ENCODE measurements around the gene BABAM2. TPM values are rescaled to one million over a fixed set of nuclear protein-coding genes. Genes with fewer than 3 reads are reported as not detected.

BABAM2 gene
- total and polyA plus RNA-seq, 2 experiments from 2014 or later = 28.8 to 43.6 TPM

DNA sequence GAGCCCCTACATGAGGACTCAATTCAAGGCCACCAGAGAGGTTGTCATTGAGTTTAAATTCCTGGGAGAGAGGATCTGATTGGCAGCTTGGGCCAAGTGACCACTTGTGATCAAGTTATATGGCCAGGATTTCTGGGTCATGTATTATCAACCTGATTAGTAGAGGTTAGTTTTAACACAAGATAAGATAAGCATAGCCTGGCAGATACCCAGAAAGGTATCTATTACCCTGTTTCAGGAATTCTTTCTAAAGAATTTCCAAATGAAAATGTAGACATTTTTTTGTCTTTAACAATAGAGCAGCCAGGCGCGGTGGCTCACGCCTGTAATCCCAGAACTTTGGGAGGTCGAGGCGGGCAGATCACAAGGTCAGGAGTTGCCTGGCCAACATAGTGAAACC, 50.5 kb downstream of the BABAM2 start:
- WGBS (ENCODE audit: low lambda C conversion rate, missing lambda C conversion rate) = 62% methylated on average over 5 of the region's 5 CpGs
- no peak for TF ChIP-seq EZH2phosphoT487 (IDR thresholded peaks at IDR 0.05; ENCODE audit: low read depth, severe bottlenecking, unreplicated experiment)
- TF ChIP-seq, protein P1, sequence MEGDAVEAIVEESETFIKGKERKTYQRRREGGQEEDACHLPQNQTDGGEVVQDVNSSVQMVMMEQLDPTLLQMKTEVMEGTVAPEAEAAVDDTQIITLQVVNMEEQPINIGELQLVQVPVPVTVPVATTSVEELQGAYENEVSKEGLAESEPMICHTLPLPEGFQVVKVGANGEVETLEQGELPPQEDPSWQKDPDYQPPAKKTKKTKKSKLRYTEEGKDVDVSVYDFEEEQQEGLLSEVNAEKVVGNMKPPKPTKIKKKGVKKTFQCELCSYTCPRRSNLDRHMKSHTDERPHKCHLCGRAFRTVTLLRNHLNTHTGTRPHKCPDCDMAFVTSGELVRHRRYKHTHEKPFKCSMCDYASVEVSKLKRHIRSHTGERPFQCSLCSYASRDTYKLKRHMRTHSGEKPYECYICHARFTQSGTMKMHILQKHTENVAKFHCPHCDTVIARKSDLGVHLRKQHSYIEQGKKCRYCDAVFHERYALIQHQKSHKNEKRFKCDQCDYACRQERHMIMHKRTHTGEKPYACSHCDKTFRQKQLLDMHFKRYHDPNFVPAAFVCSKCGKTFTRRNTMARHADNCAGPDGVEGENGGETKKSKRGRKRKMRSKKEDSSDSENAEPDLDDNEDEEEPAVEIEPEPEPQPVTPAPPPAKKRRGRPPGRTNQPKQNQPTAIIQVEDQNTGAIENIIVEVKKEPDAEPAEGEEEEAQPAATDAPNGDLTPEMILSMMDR (IDR thresholded peaks at IDR 0.05; ENCODE audit: poor library complexity) = no peak

DNA sequence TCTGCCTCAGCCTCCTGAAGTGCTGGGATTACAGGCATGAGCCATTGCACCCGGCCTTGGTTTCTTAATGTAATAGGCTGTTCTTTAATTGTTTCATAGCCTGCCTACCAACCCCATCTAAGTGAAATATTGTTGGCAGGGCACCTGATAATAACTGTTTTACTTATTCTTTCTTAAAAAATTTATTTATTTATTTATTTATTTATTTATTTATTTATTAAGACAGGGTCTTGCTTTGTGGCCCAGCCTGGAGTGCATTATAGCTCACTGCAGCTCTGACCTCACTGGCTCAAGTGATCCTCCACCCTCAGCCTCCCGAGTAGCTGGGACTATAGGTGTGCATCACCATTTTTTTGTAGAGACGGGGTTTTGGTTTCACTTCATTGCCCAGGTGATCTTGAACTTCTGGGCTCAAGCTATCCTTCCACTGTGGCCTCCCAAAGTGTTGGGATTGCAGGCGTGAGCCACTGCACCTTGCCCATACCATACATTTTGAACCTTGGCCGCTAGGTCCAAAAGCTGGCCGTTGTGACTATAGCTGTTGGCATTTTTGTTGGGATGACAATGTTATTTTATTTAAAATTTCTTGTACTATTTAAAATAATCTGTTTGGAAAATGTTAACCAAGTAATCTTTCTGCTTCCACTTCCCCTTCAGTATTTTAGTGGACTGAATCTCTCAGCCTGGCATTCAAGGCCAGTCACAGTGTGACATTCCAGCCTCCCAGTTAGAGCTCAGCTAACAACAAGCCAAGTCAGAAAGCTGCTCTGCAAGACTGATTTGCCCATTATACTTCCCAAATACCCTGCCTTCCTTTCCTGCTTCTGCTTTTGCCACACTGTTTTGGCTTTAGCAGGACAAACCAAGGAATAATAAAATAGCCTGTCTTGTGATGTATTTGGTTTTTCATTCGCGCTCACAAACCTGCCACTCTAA, 52.4 kb downstream of the BABAM2 start:
- H3K27ac ChIP-seq = no peak overlapping the region
- H3K4me1 ChIP-seq (ENCODE audit: insufficient read depth) = peaks cover 4% of the 10 kb centered on the region
- DNase-seq (ENCODE audit: low spot score) = no peak

More for the DNA sequence above, 50.5 kb downstream of the BABAM2 start:
- Histone ChIP-seq H2AFZ (no peak overlapping the region), H3K9me3 (ENCODE audit: low read depth) (no peaks in the 10 kb centered on the region), H3K4me2 (no peak overlapping the region), H4K20me1 (ENCODE audit: insufficient read depth, poor library complexity, severe bottlenecking) (no peaks in the 10 kb centered on the region), H3K4me3 (no peak overlapping the region), H3K27ac (peak overlapping the region; percentile 38), H3K27me3 (no peaks in the 10 kb centered on the region), H3K9me2 (replicated peaks; ENCODE audit: insufficient read depth) (no peaks in the 10 kb centered on the region), H3K79me2 (peaks cover 8% of the 10 kb centered on the region), H3K36me3 (replicated peaks; ENCODE audit: insufficient read depth, low read depth) (no peaks in the 10 kb centered on the region), H3K4me1 (ENCODE audit: insufficient read depth) (no peaks in the 10 kb centered on the region)
- no peak for DNase-seq (ENCODE audit: low spot score)

DNA sequence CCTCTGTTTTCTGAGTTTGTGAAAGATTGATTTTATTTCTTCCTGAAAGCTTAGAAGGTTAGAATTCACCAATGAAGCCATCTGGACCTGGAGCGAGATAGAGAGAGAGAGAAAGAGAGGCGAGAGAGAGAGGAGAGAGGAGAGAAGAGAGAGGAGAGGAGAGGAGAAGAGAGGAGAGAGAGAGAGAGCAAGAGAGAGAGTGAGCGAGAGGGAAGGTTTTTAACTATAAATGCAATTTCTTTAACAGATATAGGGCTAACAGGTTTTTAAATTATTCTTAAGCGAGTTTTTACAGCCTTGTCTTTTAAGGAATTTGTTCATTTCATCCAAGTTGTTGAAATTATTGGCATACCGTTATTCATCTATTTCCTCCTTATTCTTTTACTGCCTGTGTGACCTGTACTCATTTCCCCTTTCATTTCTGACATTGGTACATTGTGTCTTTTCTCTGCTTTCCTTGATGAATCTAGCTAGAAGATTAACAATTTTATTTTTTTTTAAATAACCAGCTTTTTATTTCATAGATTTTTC, 56.1 kb downstream of the BABAM2 start:
- H3K4me1 ChIP-seq (ENCODE audit: insufficient read depth) = peaks cover 4% of the 10 kb centered on the region
- TF ChIP-seq EZH2 (IDR thresholded peaks at IDR 0.05; ENCODE audit: borderline replicate concordance) (no peak), EZH2phosphoT487 (IDR thresholded peaks at IDR 0.05; ENCODE audit: low read depth, severe bottlenecking, unreplicated experiment) (no peak)
- TF ChIP-seq, protein P1 (IDR thresholded peaks at IDR 0.05; ENCODE audit: poor library complexity) = no peak
- H3K9me2 ChIP-seq (replicated peaks; ENCODE audit: insufficient read depth) = no peaks in the 10 kb centered on the region
- H3K9me3 ChIP-seq (ENCODE audit: low read depth) = no peaks in the 10 kb centered on the region
- no peaks in the 10 kb centered on the region for H3K36me3 ChIP-seq (replicated peaks; ENCODE audit: insufficient read depth, low read depth)
- H3K27me3 ChIP-seq = no peaks in the 10 kb centered on the region
- H3K27ac ChIP-seq = no peak overlapping the region
- no peaks in the 10 kb centered on the region for H4K20me1 ChIP-seq (ENCODE audit: insufficient read depth, poor library complexity, severe bottlenecking)
- H3K4me3 ChIP-seq = no peak overlapping the region
- 87% methylated on average over 5 of the region's 5 CpGs for WGBS (ENCODE audit: low lambda C conversion rate, missing lambda C conversion rate)
- H2AFZ ChIP-seq = no peak overlapping the region
- H3K4me2 ChIP-seq = no peak overlapping the region
- no peak for DNase-seq (ENCODE audit: low spot score)
- peaks cover 7% of the 10 kb centered on the region for H3K79me2 ChIP-seq

More for the DNA sequence above, 52.4 kb downstream of the BABAM2 start:
- Histone ChIP-seq H3K36me3 (replicated peaks; ENCODE audit: insufficient read depth, low read depth) (no peaks in the 10 kb centered on the region), H3K4me3 (no peak overlapping the region), H4K20me1 (ENCODE audit: insufficient read depth, poor library complexity, severe bottlenecking) (no peaks in the 10 kb centered on the region), H3K4me2 (no peak overlapping the region), H3K79me2 (peaks cover 8% of the 10 kb centered on the region), H3K9me2 (replicated peaks; ENCODE audit: insufficient read depth) (no peaks in the 10 kb centered on the region), H2AFZ (no peak overlapping the region), H3K9me3 (ENCODE audit: low read depth) (no peaks in the 10 kb centered on the region), H3K27me3 (no peaks in the 10 kb centered on the region)
- TF ChIP-seq EZH2phosphoT487 (IDR thresholded peaks at IDR 0.05; ENCODE audit: low read depth, severe bottlenecking, unreplicated experiment) (no peak), EZH2 (IDR thresholded peaks at IDR 0.05; ENCODE audit: borderline replicate concordance) (no peak)
- 95% methylated on average over 8 of the region's 8 CpGs for WGBS (ENCODE audit: low lambda C conversion rate, missing lambda C conversion rate)

DNA sequence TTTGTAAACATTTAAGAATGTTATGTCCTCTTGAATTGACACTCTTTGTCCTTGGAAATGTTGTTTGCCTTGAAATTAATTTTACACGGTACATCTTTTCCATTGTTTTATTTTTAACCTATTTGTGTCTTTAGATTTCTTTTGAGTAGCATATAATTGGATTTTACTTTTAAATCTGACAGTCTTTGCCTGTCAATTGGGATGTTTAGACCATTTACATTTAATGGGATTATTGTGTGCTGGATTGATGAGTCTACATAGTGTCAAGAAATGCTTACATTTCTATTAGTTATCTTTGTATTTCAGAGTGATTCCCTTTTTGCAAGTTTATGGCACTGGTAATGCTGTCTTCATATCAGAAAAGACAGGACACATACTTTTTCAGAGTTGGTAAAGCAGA, 61.5 kb downstream of the BABAM2 start:
- no peaks in the 10 kb centered on the region for H3K9me2 ChIP-seq (replicated peaks; ENCODE audit: insufficient read depth)
- no peaks in the 10 kb centered on the region for H3K27me3 ChIP-seq
- DNase-seq (ENCODE audit: low spot score) = no peak
- no peak overlapping the region for H2AFZ ChIP-seq
- H3K4me1 ChIP-seq (ENCODE audit: insufficient read depth) = peaks cover 19% of the 10 kb centered on the region
- H3K4me3 ChIP-seq = no peak overlapping the region
- H3K36me3 ChIP-seq (replicated peaks; ENCODE audit: insufficient read depth, low read depth) = no peaks in the 10 kb centered on the region
- H3K4me2 ChIP-seq = no peak overlapping the region
- H3K27ac ChIP-seq = no peak overlapping the region
- 100% methylated on average over 1 of the region's 1 CpG for WGBS (ENCODE audit: low lambda C conversion rate, missing lambda C conversion rate)
- TF ChIP-seq EZH2 (IDR thresholded peaks at IDR 0.05; ENCODE audit: borderline replicate concordance) = no peak
- TF ChIP-seq EZH2phosphoT487 (IDR thresholded peaks at IDR 0.05; ENCODE audit: low read depth, severe bottlenecking, unreplicated experiment) = no peak
- TF ChIP-seq, protein P1 (IDR thresholded peaks at IDR 0.05; ENCODE audit: poor library complexity) = no peak
- H3K9me3 ChIP-seq (ENCODE audit: low read depth) = no peaks in the 10 kb centered on the region
- peaks cover 29% of the 10 kb centered on the region for H3K79me2 ChIP-seq
- no peaks in the 10 kb centered on the region for H4K20me1 ChIP-seq (ENCODE audit: insufficient read depth, poor library complexity, severe bottlenecking)

All from hepatocyte (in vitro differentiated cells).